GM19438 (cell line): ENCODE measurements around the gene FOCAD.

Experiments used
- ATAC-seq: cut with Tn5 transposase; IDR thresholded peaks from one replicate; pipeline ENCODE4 v1.9.1; 2021; ENCODE audit warnings: low read depth; ENCODE audit not compliant: unreplicated experiment

FOCAD gene

GRCh38 chr9:20997503-20998076 lies 313.5 kb downstream of the FOCAD start:
- peak; percentile 90 for ATAC-seq

GRCh38 chr9:21001581-21001980 lies 317.5 kb downstream of the FOCAD start:
- ATAC-seq, result no peak

GRCh38 chr9:21002040-21002439 lies 318.0 kb downstream of the FOCAD start:
- no peak for ATAC-seq

- no peak for ATAC-seq
These were observed 331.2 kb downstream of the FOCAD start for GRCh38 chr9:21015129-21015815.

GRCh38 chr9:21015995-21016394 lies 331.9 kb downstream of the FOCAD start:
- no peak for ATAC-seq

GRCh38 chr9:21016701-21017491 lies 332.8 kb downstream of the FOCAD start:
- ATAC-seq, result no peak

GRCh38 chr9:21018177-21018576 lies 334.1 kb downstream of the FOCAD start:
- ATAC-seq, result no peak

- ATAC-seq, result no peak
These were observed 339.8 kb downstream of the FOCAD start for GRCh38 chr9:21023861-21024260.

- ATAC-seq, result no peak
These were observed 343.2 kb downstream of the FOCAD start for GRCh38 chr9:21027295-21027694.

- ATAC-seq, result no peak
These were observed 344.4 kb downstream of the FOCAD start for GRCh38 chr9:21028466-21028865.

GRCh38 chr9:21029661-21030060 lies 345.6 kb downstream of the FOCAD start:
- ATAC-seq, result no peak

- ATAC-seq, result peak; percentile 62
These were observed 346.5 kb downstream of the FOCAD start for GRCh38 chr9:21030389-21031035.

- ATAC-seq, result peak; percentile 74
These were observed 347.2 kb downstream of the FOCAD start, which contains the start of gene HACD4 for GRCh38 chr9:21031091-21031807. TSS of gene HACD4 (minus strand) at chr9:21031640. CDS start at chr9:21031590, 50 bp downstream.

- ATAC-seq, result no peak
These were observed 347.7 kb downstream of the FOCAD start for GRCh38 chr9:21031808-21032183.

- ATAC-seq, result no peak
These were observed 353.2 kb downstream of the FOCAD start for GRCh38 chr9:21037278-21037677.

- ATAC-seq, result no peak
These were observed 355.2 kb downstream of the FOCAD start for GRCh38 chr9:21039302-21039701.

- no peak for ATAC-seq
These were observed 358.4 kb downstream of the FOCAD start for GRCh38 chr9:21042466-21042865.

GRCh38 chr9:21043841-21044240 lies 359.8 kb downstream of the FOCAD start:
- ATAC-seq, result no peak
